Upper lobe of right lung (tissue), 1 donor: ENCODE measurements around the gene DHX15. TPM values are rescaled to one million over a fixed set of nuclear protein-coding genes. Genes with fewer than 3 reads are reported as not detected.
A peak's percentile ranks its signal among the peaks of the same experiment; 100 is the strongest.

ENCODE experiments used
- ATAC-seq: fragments of 200-7000 bp; cut with Tn5 transposase; one replicate; pipeline ENCODE4 v1.9.1; 2020; ENCODE audit warnings: mild to moderate bottlenecking, moderate library complexity
- DNase-seq: peaks from one replicate; pipeline ENCODE4 v3.0.0-alpha.2; 2020
- H3K27ac ChIP-seq: fragments of 200-600 bp; one replicate; pipeline ENCODE4 v1.8.0; 2022
- H3K27me3 ChIP-seq: fragments of 200-600 bp; one replicate; pipeline ENCODE4 v1.8.0; 2022; ENCODE audit warnings: mild to moderate bottlenecking
- H3K36me3 ChIP-seq: fragments of 200-600 bp; one replicate; pipeline ENCODE4 v1.8.0; 2022
- H3K4me1 ChIP-seq: fragments of 200-600 bp; one replicate; pipeline ENCODE4 v1.8.0; 2022
- H3K4me3 ChIP-seq: fragments of 200-600 bp; one replicate; pipeline ENCODE4 v1.8.0; 2022; ENCODE audit warnings: mild to moderate bottlenecking
- H3K9me3 ChIP-seq: fragments of 200-600 bp; one replicate; pipeline ENCODE4 v1.8.0; 2022
- CTCF ChIP-seq: fragments of 200-600 bp; IDR thresholded peaks from one replicate; pipeline ENCODE4 v1.8.0; 2022; ENCODE audit warnings: antibody characterized with exemption
- intact Hi-C: fragments of 100-400 bp; cut with DNase I; formaldehyde crosslinking; loops from one replicate; pipeline ENCODE4 v1.11.0; 2022
- microRNA-seq: library from miRNA; unstranded; fragments of <30 nt; microRNA quantifications from one replicate; pipeline ENCODE4 v1.2.0, GENCODE V29; 2020; ENCODE audit warnings: borderline microRNAs expressed
- total RNA-seq: library from RNA; stranded (reverse); fragmentation: NEBNext Ultra II Directional; extraction: Animal tissue kit (Norgen Biotek cat#: 25700); gene quantifications from one replicate; pipeline ENCODE4 v1.2.1, GENCODE V29; 2021
- donor health status: DM: no; HTN: yes; CAD: no; lungs with severe emphysema.

DHX15 gene
- total RNA-seq, 1 donor from 2014 or later = 101 TPM

GRCh38 chr4:24495388-24495787 is 89.0 kb downstream of the DHX15 start:
- Histone ChIP-seq H3K4me3 (no peak overlapping the region), H3K27me3 (no peaks in the 10 kb centered on the region), H3K27ac (no peak overlapping the region), H3K36me3 (no peaks in the 10 kb centered on the region), H3K4me1 (no peaks in the 10 kb centered on the region), H3K9me3 (no peaks in the 10 kb centered on the region)
- intact Hi-C loops = no loop called here
- TF ChIP-seq CTCF = no peak
- ATAC-seq (no peak), DNase-seq (no peak)

GRCh38 chr4:24489870-24490269 is 94.5 kb downstream of the DHX15 start:
- TF ChIP-seq CTCF = no peak
- Histone ChIP-seq H3K27me3 (no peaks in the 10 kb centered on the region), H3K4me1 (no peaks in the 10 kb centered on the region), H3K9me3 (no peaks in the 10 kb centered on the region), H3K4me3 (no peak overlapping the region), H3K36me3 (no peaks in the 10 kb centered on the region), H3K27ac (no peak overlapping the region)
- intact Hi-C loops = no loop called here
- DNase-seq (no peak), ATAC-seq (peak; percentile 42)

- intact Hi-C loops = no loop called here
- Histone ChIP-seq H3K36me3 (no peaks in the 10 kb centered on the region), H3K9me3 (no peaks in the 10 kb centered on the region), H3K27me3 (no peaks in the 10 kb centered on the region), H3K27ac (no peak overlapping the region), H3K4me1 (no peaks in the 10 kb centered on the region), H3K4me3 (no peak overlapping the region)
- DNase-seq = peak; percentile 86
- peak; percentile 92 for ATAC-seq
- peak; percentile 85 for TF ChIP-seq CTCF
Observed at GRCh38 chr4:24488399-24489164, 95.8 kb downstream of the DHX15 start.

GRCh38 chr4:24482871-24483270 is 101.5 kb downstream of the DHX15 start:
- intact Hi-C loops = no loop called here
- no peaks in the 10 kb centered on the region for H3K36me3 ChIP-seq

GRCh38 chr4:24477919-24478318 is 106.4 kb downstream of the DHX15 start:
- peak; percentile 12 for ATAC-seq
- DNase-seq = no peak
- Histone ChIP-seq H3K27me3 (peaks cover 9% of the 10 kb centered on the region), H3K36me3 (no peaks in the 10 kb centered on the region), H3K4me3 (no peak overlapping the region), H3K9me3 (no peaks in the 10 kb centered on the region), H3K4me1 (peaks cover 4% of the 10 kb centered on the region), H3K27ac (no peak overlapping the region)
- no peak for TF ChIP-seq CTCF
- intact Hi-C loops = no loop called here

More at GRCh38 chr4:24482871-24483270, 101.5 kb downstream of the DHX15 start:
- no peak overlapping the region for H3K27ac ChIP-seq
- no peaks in the 10 kb centered on the region for H3K27me3 ChIP-seq
- H3K4me3 ChIP-seq = no peak overlapping the region
- no peaks in the 10 kb centered on the region for H3K9me3 ChIP-seq
- TF ChIP-seq CTCF = no peak
- H3K4me1 ChIP-seq = no peaks in the 10 kb centered on the region
- DNase-seq (no peak), ATAC-seq (no peak)

Small RNAs within 50 kb of the gene (microRNA-seq; reads per million reads assigned to microRNA genes)
- not detected for gene MIR573

Other genes with a start within 250 kb of the DHX15 start
- gene SOD3, start 211.0 kb upstream of the DHX15 start, total RNA-seq = 198 TPM